Measurements from ENCODE around the gene CSF1R.
"Not testable (repeated sequence)": the region's sequence is repeated elsewhere in the genome, so short reads cannot be mapped to it uniquely, and the experiment has no call there.

The CSF1R gene

GRCh38 chr5:150054569-150054968 is 31.8 kb downstream of the CSF1R start:
- DNase-seq: no peak

- no peak for DNase-seq
These were observed 32.5 kb downstream of the CSF1R start for GRCh38 chr5:150053713-150054392.

- no peak for DNase-seq
These were observed 33.2 kb downstream of the CSF1R start for GRCh38 chr5:150052956-150053712.

- no peak for DNase-seq
These were observed 34.0 kb downstream of the CSF1R start for GRCh38 chr5:150052226-150052955.

- no peak for DNase-seq
These were observed 34.6 kb downstream of the CSF1R start for GRCh38 chr5:150051657-150052195.

GRCh38 chr5:150050172-150050811 is 36.1 kb downstream of the CSF1R start:
- not testable (repeated sequence) for DNase-seq

- no peak for DNase-seq
These were observed 40.3 kb downstream of the CSF1R start for GRCh38 chr5:150046031-150046430.

GRCh38 chr5:150045549-150045948 is 40.8 kb downstream of the CSF1R start:
- no peak for DNase-seq

GRCh38 chr5:150044712-150045111 is 41.6 kb downstream of the CSF1R start:
- DNase-seq: no peak

- DNase-seq: no peak
These were observed 42.0 kb downstream of the CSF1R start for GRCh38 chr5:150044329-150044681.

GRCh38 chr5:150043657-150044328 is 42.6 kb downstream of the CSF1R start:
- no peak for DNase-seq

GRCh38 chr5:150042459-150042858 is 43.9 kb downstream of the CSF1R start:
- DNase-seq: no peak

GRCh38 chr5:150038547-150038946 is 47.8 kb downstream of the CSF1R start:
- no peak for DNase-seq

- no peak for DNase-seq
These were observed 49.8 kb downstream of the CSF1R start for GRCh38 chr5:150036513-150036912.

- DNase-seq: no peak
These were observed 51.0 kb downstream of the CSF1R start for GRCh38 chr5:150035139-150035895.

GRCh38 chr5:150034662-150035061 is 51.7 kb downstream of the CSF1R start:
- DNase-seq: no peak

- DNase-seq: no peak
These were observed 53.0 kb downstream of the CSF1R start for GRCh38 chr5:150033334-150033733.

- not testable (repeated sequence) for DNase-seq
These were observed 58.3 kb downstream of the CSF1R start for GRCh38 chr5:150028047-150028446.

- no peak for DNase-seq
These were observed 59.6 kb downstream of the CSF1R start for GRCh38 chr5:150026682-150027172.

GRCh38 chr5:150024346-150024984 is 61.9 kb downstream of the CSF1R start:
- DNase-seq: no peak

GRCh38 chr5:150023136-150023535 is 63.2 kb downstream of the CSF1R start:
- no peak for DNase-seq
